Keratinocyte (primary cell): ENCODE results near the gene ICE2. TPM values are rescaled to one million over a fixed set of nuclear protein-coding genes. Genes with fewer than 3 reads are reported as not detected.

Source experiments
- DNase-seq: peaks from one replicate; pipeline ENCODE4 v3.0.0-alpha.2; 2011; ENCODE audit warnings: low read depth, missing footprints, low spot score
- FAIRE-seq: peaks from 2 replicates; lab custom pipeline; 2011; peaks lifted over from hg19 to GRCh38; lab: Jason Lieb, UNC
- H2AFZ ChIP-seq: 2 replicates; pipeline ENCODE4 v1.6.0; 2012; ENCODE audit warnings: low read length, control low read depth, inconsistent platforms; ENCODE audit not compliant: control insufficient read depth
- H3K27ac ChIP-seq: 2 replicates; pipeline ENCODE4 v1.5.1; 2011; ENCODE audit warnings: low read length; ENCODE audit not compliant: control insufficient read depth, insufficient read depth
- H3K27me3 ChIP-seq: 3 replicates; pipeline ENCODE4 v1.6.0; 2011; ENCODE audit warnings: low read length; ENCODE audit not compliant: control insufficient read depth, insufficient read depth; ENCODE audit errors: extremely low read depth
- H3K36me3 ChIP-seq, 2 experiments: 2 replicates in 1 of 2; 3 replicates in 1 of 2; pipeline ENCODE4 v1.5.1; 2011; ENCODE audit warnings: low read length in 2 of 2, mild to moderate bottlenecking in 1 of 2; ENCODE audit not compliant: control insufficient read depth in 2 of 2, insufficient read depth in 2 of 2; ENCODE audit errors: extremely low read depth in 1 of 2
- H3K4me1 ChIP-seq: 3 replicates; pipeline ENCODE4 v1.5.1; 2011; ENCODE audit warnings: low read length; ENCODE audit not compliant: control insufficient read depth, insufficient read depth; ENCODE audit errors: extremely low read depth
- H3K4me2 ChIP-seq: 3 replicates; pipeline ENCODE4 v1.6.0; 2011; ENCODE audit warnings: low read depth, low read length; ENCODE audit not compliant: control insufficient read depth, insufficient read depth; ENCODE audit errors: extremely low read depth
- H3K4me3 ChIP-seq, 3 experiments: fragments of 200-600 bp in 1 of 3; sonication (generic) in 1 of 3; 2 replicates in 2 of 3; 3 replicates in 1 of 3; pipeline ENCODE4 v1.5.1; 2011 to 2016; ENCODE audit warnings: low read length in 3 of 3, mild to moderate bottlenecking in 3 of 3, control low read depth in 2 of 3, inconsistent platforms in 1 of 3, low read depth in 1 of 3, mixed read lengths in 1 of 3, mixed run types in 1 of 3, moderate library complexity in 1 of 3; ENCODE audit not compliant: control insufficient read depth in 2 of 3, insufficient read depth in 2 of 3; ENCODE audit errors: extremely low read depth in 1 of 3
- H3K79me2 ChIP-seq: 2 replicates; pipeline ENCODE4 v1.6.0; 2012; ENCODE audit warnings: low read length; ENCODE audit not compliant: control insufficient read depth, insufficient read depth
- H3K9ac ChIP-seq: 3 replicates; pipeline ENCODE4 v1.6.0; 2011; ENCODE audit warnings: low read length; ENCODE audit not compliant: control insufficient read depth, insufficient read depth; ENCODE audit errors: extremely low read depth
- H3K9me1 ChIP-seq: 3 replicates; pipeline ENCODE4 v1.6.0; 2011; ENCODE audit warnings: low read length; ENCODE audit not compliant: control insufficient read depth, insufficient read depth; ENCODE audit errors: extremely low read depth
- H3K9me3 ChIP-seq: 2 replicates; pipeline ENCODE4 v1.5.1; 2012; ENCODE audit warnings: low read depth, low read length; ENCODE audit not compliant: control insufficient read depth
- H4K20me1 ChIP-seq: 3 replicates; pipeline ENCODE4 v1.6.0; 2011; ENCODE audit warnings: low read length; ENCODE audit not compliant: control insufficient read depth, insufficient read depth; ENCODE audit errors: extremely low read depth
- CTCF ChIP-seq, 3 experiments: IDR thresholded peaks in 1 of 3; conservative IDR thresholded peaks in 1 of 3; optimal IDR thresholded peaks in 1 of 3; 2 replicates in 2 of 3; 3 replicates in 1 of 3; pipeline versions ENCODE3 to v1.5.1; 2011; ENCODE audit warnings: low read length in 3 of 3, mild to moderate bottlenecking in 3 of 3, moderate library complexity in 2 of 3, control low read depth in 1 of 3, inconsistent platforms in 1 of 3; ENCODE audit not compliant: insufficient read depth in 2 of 3; ENCODE audit errors: extremely low read depth in 1 of 3
- EZH2 ChIP-seq: IDR thresholded peaks from one replicate; pipeline ENCODE4 v1.6.1; 2012; ENCODE audit warnings: inconsistent platforms, mild to moderate bottlenecking, low read length, moderate library complexity
- dilution Hi-C: fragments of 300-500 bp; cut with MboI; formaldehyde crosslinking; loops from one replicate; pipeline ENCODE4 v1.7.0; 2020; ENCODE audit warnings: low sequenced_read_pairs; ENCODE audit not compliant: extremely low pct_ligation_motif_present
- polyA plus RNA-seq, 5 experiments: library from polyadenylated mRNA; depleted of rRNA in 3 of 5; stranded (reverse) in 3 of 5; stranded (forward) in 1 of 5; unstranded in 1 of 5; fragments of >200 nt; gene quantifications; 1 replicate in 1 of 5; 2 replicates in 3 of 5; 3 replicates in 1 of 5; pipeline versions ENCODE4 v1.2.1 to v1.2.3, GENCODE V29; 2011 to 2012; ENCODE audit warnings: missing spikeins in 2 of 5, low read depth in 1 of 5, low replicate concordance in 1 of 5

The ICE2 gene
- polyA plus RNA-seq, 1 donor (not counting 4 experiments of a cell fraction or from before 2014, with no cell fraction given): 34.1 TPM

- dilution Hi-C loops: no loop called here
Measured at GRCh38 chr15:60438646-60439045, 40.3 kb downstream of the ICE2 start.

DNA sequence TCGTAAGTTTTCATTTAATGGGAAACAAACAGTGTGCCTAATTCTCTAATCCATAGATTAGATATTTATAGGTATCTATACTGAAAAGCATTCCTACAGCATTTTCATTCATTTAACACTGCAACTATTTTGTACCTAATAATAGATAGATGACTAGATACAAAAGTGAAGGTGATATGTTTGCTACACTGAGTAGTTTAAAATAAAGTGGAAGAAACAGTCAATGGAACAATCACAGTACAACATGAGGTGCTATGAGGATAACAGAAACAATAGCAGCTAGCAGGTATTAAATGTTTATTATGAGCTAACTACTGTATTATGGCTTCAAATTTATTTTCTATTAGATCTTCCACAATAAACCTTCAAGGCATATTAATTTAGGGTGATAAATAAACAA, 50.0 kb downstream of the ICE2 start:
- no peak for TF ChIP-seq EZH2
- no peak for TF ChIP-seq CTCF (optimal IDR thresholded peaks at IDR 0.05 in 1 of 3, IDR thresholded peaks at IDR 0.05 in 1 of 3, conservative IDR thresholded peaks at IDR 0.05 in 1 of 3; ENCODE audit: extremely low read depth in 1 of 3, insufficient read depth in 2 of 3, low read length in 3 of 3)
- Histone ChIP-seq H3K27me3 (no peaks in the 10 kb centered on the region), H4K20me1 (no peaks in the 10 kb centered on the region), H3K79me2 (peaks cover 5% of the 10 kb centered on the region), H3K9ac (no peak overlapping the region), H3K4me1 (peaks cover 20% of the 10 kb centered on the region), H3K36me3 (peaks cover 3 to 11% of the 10 kb centered on the region in 2 experiments), H3K9me1 (no peaks in the 10 kb centered on the region), H2AFZ (no peak overlapping the region), H3K4me3 (no peak overlapping the region), H3K27ac (no peak overlapping the region), H3K9me3 (no peaks in the 10 kb centered on the region), H3K4me2 (no peak overlapping the region)
- no peak for FAIRE-seq
- DNase-seq: no peak
- dilution Hi-C loops: no loop called here

More at GRCh38 chr15:60438646-60439045, 40.3 kb downstream of the ICE2 start:
- FAIRE-seq (no peak), DNase-seq (no peak)
- no peak overlapping the region for H3K4me3 ChIP-seq
- peaks cover 9% of the 10 kb centered on the region for H3K4me1 ChIP-seq
- peaks cover 4% of the 10 kb centered on the region for H3K79me2 ChIP-seq
- no peak overlapping the region for H3K4me2 ChIP-seq
- peaks cover 0 to 7% of the 10 kb centered on the region in 2 experiments for H3K36me3 ChIP-seq
- H2AFZ ChIP-seq: no peak overlapping the region
- no peak overlapping the region for H3K9ac ChIP-seq
- H3K9me1 ChIP-seq: no peaks in the 10 kb centered on the region
- no peaks in the 10 kb centered on the region for H3K27me3 ChIP-seq
- H4K20me1 ChIP-seq: no peaks in the 10 kb centered on the region
- no peaks in the 10 kb centered on the region for H3K9me3 ChIP-seq
- H3K27ac ChIP-seq: no peak overlapping the region
- no peak for TF ChIP-seq CTCF (optimal IDR thresholded peaks at IDR 0.05 in 1 of 3, IDR thresholded peaks at IDR 0.05 in 1 of 3, conservative IDR thresholded peaks at IDR 0.05 in 1 of 3; ENCODE audit: extremely low read depth in 1 of 3, insufficient read depth in 2 of 3, low read length in 3 of 3)
- TF ChIP-seq EZH2: no peak
